OCI-LY7 (cell line): ENCODE measurements around the gene CACNA1H. TPM values are rescaled to one million over a fixed set of nuclear protein-coding genes. Genes with fewer than 3 reads are reported as not detected.
A peak's percentile ranks its signal among the peaks of the same experiment; 100 is the strongest.

ENCODE experiments used
- BruUV-seq: library from RNA; stranded (reverse); fragments of 400-500 nt; replicated peaks from 2 replicates; lab custom pipeline; 2021; lab: Mats Ljungman, UMichigan
- CTCF ChIA-PET: fragments of 300-600 bp; sonication (Branson Sonifier 250); formaldehyde crosslinking; loops from one replicate; lab custom pipeline; 2022; ENCODE audit warnings: antibody characterized with exemption; ENCODE audit not compliant: unreplicated experiment; lab: Charles Lee
- POLR2A ChIA-PET: fragments of 300-600 bp; sonication (Branson Sonifier 250); formaldehyde crosslinking; loops from one replicate; lab custom pipeline; 2022; ENCODE audit warnings: antibody characterized with exemption; lab: Charles Lee
- DNase-seq: peaks from one replicate; pipeline ENCODE4 v3.0.0-alpha.2; 2015; ENCODE audit warnings: low spot score
- H2AFZ ChIP-seq: fragments of 200-600 bp; sonication (generic), shearing (Covaris generic); 2 replicates; pipeline ENCODE4 v1.6.1; 2014; ENCODE audit warnings: mild to moderate bottlenecking, antibody characterized with exemption, low read length, moderate library complexity
- H3K27ac ChIP-seq: fragments of 200-600 bp; sonication (generic); 2 replicates; pipeline ENCODE4 v1.5.1; 2014; ENCODE audit warnings: mixed run types, low read depth, mild to moderate bottlenecking, moderate library complexity, low read length, inconsistent platforms; ENCODE audit not compliant: poor library complexity, severe bottlenecking
- H3K36me3 ChIP-seq: fragments of 200-600 bp; sonication (generic); 2 replicates; pipeline ENCODE4 v1.6.1; 2014; ENCODE audit warnings: mild to moderate bottlenecking, antibody characterized with exemption, low read length, moderate library complexity, mixed read lengths; ENCODE audit not compliant: insufficient read depth
- H3K4me1 ChIP-seq: fragments of 200-600 bp; sonication (generic); 2 replicates; pipeline ENCODE4 v1.5.1; 2014; ENCODE audit warnings: mild to moderate bottlenecking, low read length; ENCODE audit not compliant: insufficient read depth, poor library complexity, severe bottlenecking
- H3K4me2 ChIP-seq: fragments of 200-600 bp; sonication (generic); 2 replicates; pipeline ENCODE4 v1.6.1; 2014; ENCODE audit warnings: mild to moderate bottlenecking, low read length
- H3K4me3 ChIP-seq: fragments of 200-600 bp; sonication (generic); 2 replicates; pipeline ENCODE4 v1.5.1; 2014; ENCODE audit warnings: mild to moderate bottlenecking, low read depth, low read length; ENCODE audit not compliant: poor library complexity, severe bottlenecking
- H3K79me2 ChIP-seq: fragments of 200-600 bp; sonication (generic); 2 replicates; pipeline ENCODE4 v1.6.1; 2016; ENCODE audit warnings: low read depth, mild to moderate bottlenecking, low read length, moderate library complexity, mixed read lengths; ENCODE audit not compliant: insufficient read depth
- H3K9me2 ChIP-seq: fragments of 200-600 bp; sonication (generic); 2 replicates; pipeline ENCODE4 v1.6.1; 2016; ENCODE audit warnings: mild to moderate bottlenecking, low read length, mixed read lengths; ENCODE audit not compliant: insufficient read depth
- H3K9me3 ChIP-seq: fragments of 200-600 bp; sonication (generic); 2 replicates; pipeline ENCODE4 v1.6.1; 2014; ENCODE audit warnings: mild to moderate bottlenecking, mixed run types, low read length, mixed read lengths
- H4K20me1 ChIP-seq: fragments of 200-600 bp; sonication (generic); 2 replicates; pipeline ENCODE4 v1.6.1; 2014; ENCODE audit warnings: mild to moderate bottlenecking, antibody characterized with exemption, low read length, moderate library complexity, mixed read lengths; ENCODE audit not compliant: insufficient read depth
- EZH2phosphoT487 ChIP-seq: fragments of 200-600 bp; sonication (generic); IDR thresholded peaks from 2 replicates; pipeline ENCODE4 v1.6.1; 2018; ENCODE audit warnings: low read depth, borderline replicate concordance, mild to moderate bottlenecking, mixed run types, antibody characterized with exemption, low read length, moderate library complexity, mixed read lengths
- intact Hi-C: fragments of 100-400 bp; cut with micrococcal nuclease; formaldehyde crosslinking; loops from one replicate; pipeline ENCODE4 v1.10.0; 2022; ENCODE audit not compliant: unreplicated experiment
- total RNA-seq, 2 experiments: library from RNA; depleted of rRNA in 1 of 2; stranded (reverse); fragments of >200 nt in 1 of 2; shearing (Covaris generic) in 1 of 2; gene quantifications; 2 replicates each; pipeline ENCODE4 v1.2.3, GENCODE V29; 2014 to 2022
- TF ChIP-seq, protein P1 (sequence below): fragments of 200-600 bp; sonication (generic); conservative IDR thresholded peaks from 2 replicates; pipeline ENCODE4 v1.5.1; 2014; ENCODE audit warnings: mild to moderate bottlenecking, antibody characterized with exemption, low read length, moderate library complexity, mixed read lengths

The CACNA1H gene
- total RNA-seq, 2 experiments from 2014 or later = not detected

GRCh38 chr16:1105888-1106620 lies 46.9 kb upstream of the CACNA1H start:
- no peaks in the 10 kb centered on the region for H3K4me1 ChIP-seq
- ChIA-PET CTCF (interaction anchor here (0.6 kb wide), 1 partner anchor 284 kb away, joined by 4 read pairs; no protein-coding TSS in a partner anchor), POLR2A (no interaction called here)
- no peaks in the 10 kb centered on the region for H3K9me2 ChIP-seq
- peak; percentile 44 for DNase-seq
- H3K9me3 ChIP-seq = no peaks in the 10 kb centered on the region
- no peak for TF ChIP-seq EZH2phosphoT487
- TF ChIP-seq, protein P1, sequence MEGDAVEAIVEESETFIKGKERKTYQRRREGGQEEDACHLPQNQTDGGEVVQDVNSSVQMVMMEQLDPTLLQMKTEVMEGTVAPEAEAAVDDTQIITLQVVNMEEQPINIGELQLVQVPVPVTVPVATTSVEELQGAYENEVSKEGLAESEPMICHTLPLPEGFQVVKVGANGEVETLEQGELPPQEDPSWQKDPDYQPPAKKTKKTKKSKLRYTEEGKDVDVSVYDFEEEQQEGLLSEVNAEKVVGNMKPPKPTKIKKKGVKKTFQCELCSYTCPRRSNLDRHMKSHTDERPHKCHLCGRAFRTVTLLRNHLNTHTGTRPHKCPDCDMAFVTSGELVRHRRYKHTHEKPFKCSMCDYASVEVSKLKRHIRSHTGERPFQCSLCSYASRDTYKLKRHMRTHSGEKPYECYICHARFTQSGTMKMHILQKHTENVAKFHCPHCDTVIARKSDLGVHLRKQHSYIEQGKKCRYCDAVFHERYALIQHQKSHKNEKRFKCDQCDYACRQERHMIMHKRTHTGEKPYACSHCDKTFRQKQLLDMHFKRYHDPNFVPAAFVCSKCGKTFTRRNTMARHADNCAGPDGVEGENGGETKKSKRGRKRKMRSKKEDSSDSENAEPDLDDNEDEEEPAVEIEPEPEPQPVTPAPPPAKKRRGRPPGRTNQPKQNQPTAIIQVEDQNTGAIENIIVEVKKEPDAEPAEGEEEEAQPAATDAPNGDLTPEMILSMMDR = peak; percentile 50
- no peaks in the 10 kb centered on the region for H3K79me2 ChIP-seq
- H4K20me1 ChIP-seq = no peaks in the 10 kb centered on the region
- H2AFZ ChIP-seq = no peak overlapping the region
- no peak overlapping the region for H3K4me3 ChIP-seq
- H3K4me2 ChIP-seq = no peak overlapping the region
- H3K27ac ChIP-seq = no peak overlapping the region
- H3K36me3 ChIP-seq = no peaks in the 10 kb centered on the region
- BruUV-seq = no TSS peak
- intact Hi-C loops = loop anchor here (1.0 kb wide), 1 partner anchor 88 kb away; no protein-coding TSS in a partner anchor

DNA sequence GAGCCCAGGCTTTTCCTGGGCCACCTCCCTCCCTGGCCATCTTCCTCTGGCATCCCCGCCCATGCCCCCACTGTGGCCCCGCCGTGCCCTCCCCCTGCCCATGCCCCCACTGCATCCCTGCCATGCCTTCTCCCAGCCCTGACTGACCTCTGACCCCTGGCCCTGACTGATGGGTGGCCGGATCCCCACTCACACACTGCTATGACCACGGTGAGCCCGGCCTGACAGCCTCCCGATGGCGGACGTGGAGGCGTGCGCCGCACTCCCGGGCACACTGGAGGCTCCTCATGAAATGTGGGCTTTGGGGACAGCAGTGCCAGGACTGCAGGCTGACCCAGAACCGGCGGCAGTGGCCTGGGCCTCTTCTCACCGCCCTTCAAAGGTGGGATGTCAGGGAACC lies 46.2 kb upstream of the CACNA1H start:
- Histone ChIP-seq H3K27ac (no peak overlapping the region), H4K20me1 (no peaks in the 10 kb centered on the region), H3K4me3 (no peak overlapping the region), H3K79me2 (no peaks in the 10 kb centered on the region), H3K4me2 (no peak overlapping the region), H3K9me3 (no peaks in the 10 kb centered on the region), H2AFZ (no peak overlapping the region), H3K36me3 (no peaks in the 10 kb centered on the region), H3K9me2 (no peaks in the 10 kb centered on the region), H3K4me1 (no peaks in the 10 kb centered on the region)
- POLR2A ChIA-PET = no interaction called here
- intact Hi-C loops = loop anchor here (1.0 kb wide), 1 partner anchor 88 kb away; no protein-coding TSS in a partner anchor
- TF ChIP-seq, protein P1 = no peak
- no peak for TF ChIP-seq EZH2phosphoT487
- CTCF ChIA-PET = no interaction called here
- BruUV-seq = no TSS peak
- no peak for DNase-seq

GRCh38 chr16:1107141-1107540 lies 45.8 kb upstream of the CACNA1H start:
- TF ChIP-seq, protein P1 = no peak
- TF ChIP-seq EZH2phosphoT487 = no peak
- no peak overlapping the region for H3K4me3 ChIP-seq
- H3K36me3 ChIP-seq = no peaks in the 10 kb centered on the region
- intact Hi-C loops = no loop called here
- H3K9me3 ChIP-seq = no peaks in the 10 kb centered on the region
- H2AFZ ChIP-seq = no peak overlapping the region
- H4K20me1 ChIP-seq = no peaks in the 10 kb centered on the region
- H3K9me2 ChIP-seq = no peaks in the 10 kb centered on the region
- ChIA-PET CTCF (no interaction called here), POLR2A (no interaction called here)
- no peaks in the 10 kb centered on the region for H3K4me1 ChIP-seq
- no peak for DNase-seq
- no peak overlapping the region for H3K4me2 ChIP-seq
- H3K27ac ChIP-seq = no peak overlapping the region
- no peaks in the 10 kb centered on the region for H3K79me2 ChIP-seq
- BruUV-seq = no TSS peak
